BE2C (cell line): ENCODE results near the gene CARMIL3.

Experiments
- DNase-seq: peaks from one replicate; pipeline ENCODE4 v3.0.0-alpha.2; 2020
- H3K27me3 ChIP-seq: fragments of 250-450 bp; sonication (Bioruptor Pico); 2 replicates; pipeline ENCODE4 v1.5.1; 2020; ENCODE audit warnings: mild to moderate bottlenecking
- H3K36me3 ChIP-seq: fragments of 250-450 bp; sonication (Bioruptor Pico); 2 replicates; pipeline ENCODE4 v1.5.1; 2020; ENCODE audit warnings: mild to moderate bottlenecking
- H3K4me1 ChIP-seq: fragments of 250-450 bp; sonication (Bioruptor Pico); 2 replicates; pipeline ENCODE4 v1.5.1; 2020
- H3K4me3 ChIP-seq: 2 replicates; pipeline ENCODE4 v1.5.1; 2011; ENCODE audit warnings: low read depth, low read length
- H3K9me3 ChIP-seq: fragments of 250-450 bp; sonication (Bioruptor Pico); 2 replicates; pipeline ENCODE4 v1.5.1; 2020
- TF ChIP-seq, protein P1 (sequence below): IDR thresholded peaks from 2 replicates; pipeline ENCODE4 v1.5.1; 2012; ENCODE audit warnings: mild to moderate bottlenecking, low read depth, low read length

Gene CARMIL3

GRCh38 chr14:24074625-24075484 lies 23.0 kb downstream of the CARMIL3 start:
- no peaks in the 10 kb centered on the region for H3K36me3 ChIP-seq
- H3K4me3 ChIP-seq, result no peak overlapping the region
- TF ChIP-seq, protein P1, sequence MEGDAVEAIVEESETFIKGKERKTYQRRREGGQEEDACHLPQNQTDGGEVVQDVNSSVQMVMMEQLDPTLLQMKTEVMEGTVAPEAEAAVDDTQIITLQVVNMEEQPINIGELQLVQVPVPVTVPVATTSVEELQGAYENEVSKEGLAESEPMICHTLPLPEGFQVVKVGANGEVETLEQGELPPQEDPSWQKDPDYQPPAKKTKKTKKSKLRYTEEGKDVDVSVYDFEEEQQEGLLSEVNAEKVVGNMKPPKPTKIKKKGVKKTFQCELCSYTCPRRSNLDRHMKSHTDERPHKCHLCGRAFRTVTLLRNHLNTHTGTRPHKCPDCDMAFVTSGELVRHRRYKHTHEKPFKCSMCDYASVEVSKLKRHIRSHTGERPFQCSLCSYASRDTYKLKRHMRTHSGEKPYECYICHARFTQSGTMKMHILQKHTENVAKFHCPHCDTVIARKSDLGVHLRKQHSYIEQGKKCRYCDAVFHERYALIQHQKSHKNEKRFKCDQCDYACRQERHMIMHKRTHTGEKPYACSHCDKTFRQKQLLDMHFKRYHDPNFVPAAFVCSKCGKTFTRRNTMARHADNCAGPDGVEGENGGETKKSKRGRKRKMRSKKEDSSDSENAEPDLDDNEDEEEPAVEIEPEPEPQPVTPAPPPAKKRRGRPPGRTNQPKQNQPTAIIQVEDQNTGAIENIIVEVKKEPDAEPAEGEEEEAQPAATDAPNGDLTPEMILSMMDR, result no peak
- DNase-seq, result no peak
- H3K27me3 ChIP-seq, result no peaks in the 10 kb centered on the region
- H3K4me1 ChIP-seq, result peaks cover 8% of the 10 kb centered on the region
- H3K9me3 ChIP-seq, result no peaks in the 10 kb centered on the region

- Histone ChIP-seq H3K9me3 (no peaks in the 10 kb centered on the region), H3K36me3 (no peaks in the 10 kb centered on the region), H3K4me3 (no peak overlapping the region), H3K4me1 (peaks cover 15% of the 10 kb centered on the region), H3K27me3 (no peaks in the 10 kb centered on the region)
- no peak for DNase-seq
- TF ChIP-seq, protein P1, result no peak
Observed at GRCh38 chr14:24075485-24076301, 23.9 kb downstream of the CARMIL3 start.

DNA sequence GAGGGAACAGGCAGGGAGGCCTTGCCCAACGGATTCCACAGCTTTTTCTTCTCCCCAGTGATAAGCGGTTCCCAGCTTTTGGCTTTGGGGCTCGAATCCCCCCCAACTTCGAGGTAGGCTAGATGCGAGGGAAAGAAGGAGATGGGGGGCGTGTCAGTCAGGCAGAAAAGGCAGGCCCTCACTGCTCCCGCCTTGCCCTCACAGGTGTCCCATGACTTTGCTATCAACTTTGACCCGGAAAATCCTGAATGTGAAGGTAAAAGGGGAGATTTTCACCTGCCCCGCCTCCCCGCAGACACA lies 24.4 kb downstream of the CARMIL3 start:
- TF ChIP-seq, protein P1, result no peak
- Histone ChIP-seq H3K36me3 (no peaks in the 10 kb centered on the region), H3K9me3 (no peaks in the 10 kb centered on the region), H3K4me3 (no peak overlapping the region), H3K27me3 (no peaks in the 10 kb centered on the region), H3K4me1 (peaks cover 17% of the 10 kb centered on the region)
- no peak for DNase-seq

DNA sequence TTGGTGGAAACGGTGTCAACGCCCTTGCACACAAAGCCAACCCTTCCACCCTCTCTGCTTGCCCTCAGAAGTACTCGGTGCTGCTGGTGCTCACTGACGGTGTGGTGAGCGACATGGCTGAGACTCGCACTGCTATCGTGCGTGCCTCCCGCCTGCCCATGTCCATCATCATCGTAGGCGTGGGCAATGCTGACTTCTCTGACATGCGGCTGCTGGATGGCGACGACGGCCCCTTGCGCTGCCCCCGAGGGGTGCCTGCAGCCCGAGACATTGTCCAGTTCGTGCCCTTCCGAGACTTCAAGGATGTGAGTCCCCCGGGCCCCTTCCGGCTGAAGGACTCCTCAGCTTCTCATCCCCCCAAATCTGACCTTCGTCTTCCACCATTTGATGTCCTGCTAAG lies 25.3 kb downstream of the CARMIL3 start:
- TF ChIP-seq, protein P1, result no peak
- Histone ChIP-seq H3K4me1 (peaks cover 17% of the 10 kb centered on the region), H3K4me3 (no peak overlapping the region), H3K36me3 (no peaks in the 10 kb centered on the region), H3K27me3 (no peaks in the 10 kb centered on the region), H3K9me3 (no peaks in the 10 kb centered on the region)
- DNase-seq, result no peak

- no peak for DNase-seq
- peaks cover 17% of the 10 kb centered on the region for H3K4me1 ChIP-seq
- H3K27me3 ChIP-seq, result no peaks in the 10 kb centered on the region
- TF ChIP-seq, protein P1, result no peak
- H3K36me3 ChIP-seq, result no peaks in the 10 kb centered on the region
- H3K4me3 ChIP-seq, result no peak overlapping the region
- H3K9me3 ChIP-seq, result no peaks in the 10 kb centered on the region
Observed at GRCh38 chr14:24078146-24078545, 26.3 kb downstream of the CARMIL3 start.

DNA sequence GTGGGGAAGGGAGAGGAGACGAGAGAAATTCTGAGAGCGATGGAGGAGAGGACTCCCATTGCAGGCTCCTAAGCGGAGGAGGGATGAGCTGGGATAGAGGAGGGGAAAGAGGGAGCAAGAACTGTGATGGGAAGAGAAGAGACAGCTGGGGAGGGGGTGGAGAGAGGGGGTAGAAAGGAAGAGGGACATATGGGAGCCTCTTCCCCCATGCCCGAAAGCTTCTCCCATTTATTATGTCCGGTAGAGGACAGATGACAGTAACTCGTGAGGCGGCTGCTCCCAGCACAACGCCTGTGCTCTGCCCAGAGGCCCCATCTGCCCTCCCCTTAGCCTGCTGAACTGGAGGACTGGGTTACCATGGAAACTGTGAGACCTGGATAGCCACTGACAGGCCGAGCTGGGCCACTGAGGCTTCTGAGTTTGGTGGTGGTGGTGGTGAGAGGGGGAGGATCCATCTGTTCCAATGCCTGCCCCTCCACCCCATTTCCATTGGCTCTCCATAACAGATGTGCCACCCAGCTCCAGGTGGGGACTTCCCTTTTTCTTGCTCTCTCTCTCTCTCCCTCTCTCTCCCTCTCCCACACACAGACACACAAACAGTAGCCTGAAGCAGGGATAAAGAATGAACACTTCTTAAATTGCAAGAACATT lies 27.8 kb downstream of the CARMIL3 start:
- peak; percentile 88 for DNase-seq

More for the DNA sequence above, 27.8 kb downstream of the CARMIL3 start:
- Histone ChIP-seq H3K4me3 (peak overlapping the region; percentile 24), H3K36me3 (no peaks in the 10 kb centered on the region), H3K9me3 (no peaks in the 10 kb centered on the region), H3K4me1 (peaks cover 17% of the 10 kb centered on the region), H3K27me3 (no peaks in the 10 kb centered on the region)
- TF ChIP-seq, protein P1, result no peak
